ENCODE measurements around the gene CNIH2.

CNIH2 gene

DNA sequence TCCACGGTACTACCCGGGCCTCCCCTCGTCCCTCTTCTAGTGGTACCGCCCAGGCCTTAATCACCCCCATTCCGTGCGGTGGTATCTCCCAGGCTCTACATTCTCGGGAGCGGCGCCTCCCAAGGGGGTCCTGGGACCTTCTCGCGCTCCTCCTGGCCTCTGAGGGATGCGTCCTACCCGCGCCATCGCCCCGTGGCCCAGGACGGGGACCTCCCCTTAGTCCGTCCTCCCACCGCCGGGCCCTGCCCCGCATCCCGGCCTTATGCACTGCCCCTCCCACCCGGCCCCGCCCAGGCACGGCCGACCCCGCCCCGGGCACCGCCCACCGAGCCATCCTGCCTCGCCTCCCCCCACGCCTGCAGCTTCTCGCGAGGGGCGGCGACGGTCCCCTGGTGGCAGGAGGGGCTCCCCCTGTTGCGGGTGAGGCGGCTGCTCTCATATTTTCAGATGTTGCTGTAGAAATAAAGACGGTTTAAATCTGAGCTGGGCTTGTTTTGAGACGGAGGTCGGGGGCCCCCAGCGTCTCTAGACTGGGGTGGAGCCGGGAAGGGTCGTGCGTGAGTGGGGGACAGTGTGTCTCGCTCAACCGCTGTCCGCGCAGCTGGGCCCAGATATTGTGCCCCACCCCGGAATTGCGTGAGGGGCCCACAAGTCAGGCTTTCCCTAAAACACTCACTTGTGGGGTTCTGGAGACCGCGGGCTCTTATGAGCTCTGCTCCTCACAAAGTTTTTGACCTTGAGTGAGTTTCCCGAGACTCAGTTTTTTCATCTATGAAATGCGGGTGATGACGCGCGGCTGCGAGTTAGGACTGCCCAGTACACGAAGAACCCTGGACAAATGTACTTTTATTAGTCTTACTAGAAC lies 10.4 kb upstream of the CNIH2 start:
- DNase-seq (ENCODE audit: low read depth) = peak; percentile 48
- TF ChIP-seq, protein P1, sequence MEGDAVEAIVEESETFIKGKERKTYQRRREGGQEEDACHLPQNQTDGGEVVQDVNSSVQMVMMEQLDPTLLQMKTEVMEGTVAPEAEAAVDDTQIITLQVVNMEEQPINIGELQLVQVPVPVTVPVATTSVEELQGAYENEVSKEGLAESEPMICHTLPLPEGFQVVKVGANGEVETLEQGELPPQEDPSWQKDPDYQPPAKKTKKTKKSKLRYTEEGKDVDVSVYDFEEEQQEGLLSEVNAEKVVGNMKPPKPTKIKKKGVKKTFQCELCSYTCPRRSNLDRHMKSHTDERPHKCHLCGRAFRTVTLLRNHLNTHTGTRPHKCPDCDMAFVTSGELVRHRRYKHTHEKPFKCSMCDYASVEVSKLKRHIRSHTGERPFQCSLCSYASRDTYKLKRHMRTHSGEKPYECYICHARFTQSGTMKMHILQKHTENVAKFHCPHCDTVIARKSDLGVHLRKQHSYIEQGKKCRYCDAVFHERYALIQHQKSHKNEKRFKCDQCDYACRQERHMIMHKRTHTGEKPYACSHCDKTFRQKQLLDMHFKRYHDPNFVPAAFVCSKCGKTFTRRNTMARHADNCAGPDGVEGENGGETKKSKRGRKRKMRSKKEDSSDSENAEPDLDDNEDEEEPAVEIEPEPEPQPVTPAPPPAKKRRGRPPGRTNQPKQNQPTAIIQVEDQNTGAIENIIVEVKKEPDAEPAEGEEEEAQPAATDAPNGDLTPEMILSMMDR (conservative IDR thresholded peaks at IDR 0.05; ENCODE audit: low read depth, low read length) = no peak
- peak overlapping the region; percentile 69 for H3K4me3 ChIP-seq (ENCODE audit: low read length)

DNA sequence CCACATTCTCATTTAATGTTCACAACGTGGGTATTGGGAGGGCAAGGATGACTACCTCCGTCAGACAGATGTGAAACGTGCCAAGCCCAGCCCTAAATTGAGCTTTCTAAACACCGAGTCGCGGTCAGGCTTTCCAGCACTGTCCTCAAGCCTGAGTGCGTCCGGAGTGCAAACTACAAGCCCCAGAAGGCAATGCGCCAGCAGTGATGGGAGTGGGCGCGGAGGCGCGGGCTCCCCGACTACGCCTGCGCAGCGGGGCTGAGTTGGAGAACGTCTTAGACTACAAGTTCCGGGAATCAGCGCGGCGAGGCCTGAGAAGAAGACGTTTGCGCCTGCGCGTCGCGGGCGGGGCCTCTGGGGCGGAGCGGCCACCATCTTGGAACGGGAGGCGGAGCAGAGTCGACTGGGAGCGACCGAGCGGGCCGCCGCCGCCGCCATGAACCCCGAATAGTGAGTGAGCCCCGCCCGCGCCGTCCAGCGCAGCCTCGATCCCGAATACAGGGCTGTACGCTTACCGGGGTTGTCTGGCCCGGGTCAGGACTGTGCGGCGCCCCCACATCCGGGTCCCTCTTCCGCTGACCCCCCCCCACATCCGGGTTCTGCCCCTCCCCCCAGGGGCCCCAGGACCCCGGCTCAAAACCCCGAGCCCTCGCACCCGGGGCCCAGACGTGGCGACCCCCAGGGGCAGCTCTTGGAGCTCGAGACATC lies 9.6 kb upstream of the CNIH2 start, which contains the start of gene RAB1B:
TSS of gene RAB1B (plus strand) at position 396 of the 708 bp plus-strand sequence. CDS start at position 437, 41 bp downstream.
- peak within 1 kb of the TSS; percentile 98 for H3K4me3 ChIP-seq (ENCODE audit: low read length)
- TF ChIP-seq, protein P1 (conservative IDR thresholded peaks at IDR 0.05; ENCODE audit: low read depth, low read length) = no peak
- peak; percentile 94 for DNase-seq (ENCODE audit: low read depth)

DNA sequence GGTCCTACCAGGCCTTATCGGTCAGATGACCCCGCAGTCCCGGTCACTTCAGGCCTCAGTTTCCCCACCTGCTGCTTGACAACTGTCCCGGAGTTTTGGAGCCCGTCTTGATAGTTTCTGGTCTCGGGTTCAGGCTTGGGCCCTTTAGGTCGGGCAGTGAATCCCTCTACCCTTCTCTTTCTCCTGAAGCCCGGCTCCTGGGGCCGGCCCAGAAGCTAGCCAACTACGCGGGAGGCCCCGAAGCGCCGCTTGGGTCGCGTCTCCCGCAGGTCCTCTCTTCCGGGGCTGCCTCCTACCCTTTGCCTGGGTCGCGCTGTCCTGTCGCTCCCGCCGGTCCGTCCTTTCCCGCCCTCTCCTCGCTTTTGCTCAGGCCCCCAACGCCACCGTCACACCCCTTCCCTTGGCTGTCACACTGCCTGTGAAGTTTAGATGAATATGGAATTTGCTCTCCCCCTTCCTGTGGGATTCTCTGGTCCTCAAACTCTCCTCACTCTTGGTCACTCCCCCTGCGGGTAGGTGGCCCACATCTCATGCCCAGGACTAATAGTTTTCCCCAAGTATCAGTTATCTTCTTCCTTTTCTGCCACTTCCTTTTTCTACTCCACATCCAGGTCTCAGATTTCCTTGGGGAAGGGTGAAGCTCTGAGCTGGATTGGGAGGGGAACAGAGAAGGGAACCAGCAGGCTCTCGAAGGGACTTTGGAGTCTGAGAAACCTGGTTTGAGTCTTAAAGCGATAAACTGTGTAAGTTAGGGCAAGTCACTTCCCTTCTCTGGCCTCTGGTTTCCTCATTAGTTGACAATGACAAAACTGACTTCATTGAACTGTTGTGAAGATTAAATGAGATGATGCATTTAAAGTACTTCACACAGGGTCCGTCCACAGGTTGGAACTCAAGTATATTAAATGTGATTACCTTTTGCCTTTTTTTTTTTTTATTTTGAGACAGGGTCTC lies 8.7 kb upstream of the CNIH2 start:
- no peak for DNase-seq (ENCODE audit: low read depth)
- H3K4me3 ChIP-seq (ENCODE audit: low read length) = peak overlapping the region; percentile 98
- TF ChIP-seq, protein P1 (conservative IDR thresholded peaks at IDR 0.05; ENCODE audit: low read depth, low read length) = peak; percentile 37

DNA sequence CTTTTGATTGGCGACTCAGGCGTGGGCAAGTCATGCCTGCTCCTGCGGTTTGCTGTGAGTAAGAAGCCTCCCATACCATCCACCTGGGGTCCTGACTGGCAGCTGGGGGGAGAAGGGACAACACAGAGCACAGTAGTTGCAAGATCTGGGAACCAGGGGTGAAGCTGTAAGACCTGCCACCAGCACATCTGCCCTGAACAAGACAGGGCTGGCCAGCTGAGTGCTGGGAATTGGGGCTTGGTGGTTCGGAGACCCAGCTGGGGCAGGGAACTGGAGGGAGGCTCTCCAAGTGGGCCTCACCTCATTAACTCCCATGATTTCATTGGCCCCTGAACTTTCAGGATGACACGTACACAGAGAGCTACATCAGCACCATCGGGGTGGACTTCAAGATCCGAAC lies 6.2 kb upstream of the CNIH2 start:
- no peak overlapping the region for H3K4me3 ChIP-seq (ENCODE audit: low read length)
- DNase-seq (ENCODE audit: low read depth) = no peak
- TF ChIP-seq, protein P1 (conservative IDR thresholded peaks at IDR 0.05; ENCODE audit: low read depth, low read length) = no peak

DNA sequence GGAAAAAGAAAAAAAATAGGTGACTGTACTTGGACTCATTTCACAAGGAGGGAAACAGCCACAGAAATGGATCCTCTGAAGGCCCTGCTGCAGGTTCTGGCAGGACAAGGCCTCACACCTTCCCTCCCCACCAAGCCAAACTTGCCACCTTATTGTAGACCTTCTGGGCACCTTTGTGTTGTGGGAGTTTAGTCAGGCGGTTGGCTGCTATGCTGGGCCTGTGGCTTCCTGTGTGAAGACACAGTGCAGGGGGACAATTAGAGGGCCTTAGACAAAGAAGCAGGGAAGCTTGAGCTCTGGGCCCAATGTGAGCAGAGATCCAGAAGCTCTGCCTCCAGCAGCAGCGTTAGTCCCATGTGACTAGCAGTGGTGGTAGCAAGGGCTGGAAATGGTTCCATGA lies 5.4 kb upstream of the CNIH2 start:
- no peak for DNase-seq (ENCODE audit: low read depth)
- TF ChIP-seq, protein P1 (conservative IDR thresholded peaks at IDR 0.05; ENCODE audit: low read depth, low read length) = no peak
- H3K4me3 ChIP-seq (ENCODE audit: low read length) = no peak overlapping the region

DNA sequence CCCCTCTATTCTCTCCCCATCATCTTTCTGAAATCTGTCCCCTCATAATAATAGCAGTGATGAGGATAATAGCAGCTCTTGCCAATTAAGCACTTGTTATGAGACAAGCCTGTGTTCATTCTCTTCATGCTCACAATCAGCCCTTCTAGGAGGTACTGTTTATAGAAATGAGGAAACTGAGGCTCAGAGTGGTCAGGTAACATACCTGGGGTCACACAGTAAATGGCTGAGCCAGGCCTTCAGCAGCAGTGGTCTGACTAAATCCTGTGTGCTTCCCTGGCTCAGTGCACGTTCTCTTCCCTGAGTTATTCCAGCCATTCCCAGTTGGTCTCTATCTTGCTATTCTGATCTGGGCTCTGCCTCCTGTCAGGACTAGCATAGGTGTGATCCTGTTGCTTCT lies 3.8 kb upstream of the CNIH2 start:
- no peak overlapping the region for H3K4me3 ChIP-seq (ENCODE audit: low read length)
- TF ChIP-seq, protein P1 (conservative IDR thresholded peaks at IDR 0.05; ENCODE audit: low read depth, low read length) = no peak
- DNase-seq (ENCODE audit: low read depth) = no peak
